GM19193 (cell line): ENCODE results near the gene BRDT.

Source experiments
- POLR2A ChIP-seq: IDR thresholded peaks from 4 replicates; pipeline ENCODE4 v1.6.1; 2011; ENCODE audit not compliant: insufficient read depth, insufficient read length; ENCODE audit errors: extremely low read depth

BRDT gene

GRCh38 chr1:92031281-92032110, 82.3 kb downstream of the BRDT start:
- no peak for TF ChIP-seq POLR2A

GRCh38 chr1:92037400-92037799, 88.2 kb downstream of the BRDT start:
- TF ChIP-seq POLR2A: no peak

- TF ChIP-seq POLR2A: no peak
Observed at GRCh38 chr1:92038695-92039346, 89.6 kb downstream of the BRDT start.

DNA sequence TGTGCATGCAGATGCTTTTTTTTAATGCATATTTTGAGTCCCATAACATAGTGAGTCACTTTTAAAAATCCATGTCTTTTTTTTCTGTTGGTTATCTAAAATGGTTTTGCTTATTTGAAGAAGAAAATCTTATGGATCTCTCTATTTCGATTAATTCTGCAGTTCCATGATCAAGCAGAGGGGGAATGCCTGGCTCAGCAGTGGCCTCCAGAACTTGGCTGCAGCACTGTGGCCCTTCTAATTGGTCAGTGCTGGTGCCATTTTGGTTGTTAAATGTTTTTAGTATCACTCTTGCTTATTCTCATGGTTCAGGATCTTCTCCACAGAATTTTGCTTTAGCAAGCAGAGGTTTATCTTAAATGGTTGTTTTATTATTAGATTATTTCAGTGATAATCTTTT, 91.8 kb downstream of the BRDT start:
- no peak for TF ChIP-seq POLR2A

GRCh38 chr1:92043621-92044020, 94.4 kb downstream of the BRDT start:
- TF ChIP-seq POLR2A: no peak

- no peak for TF ChIP-seq POLR2A
Observed at GRCh38 chr1:92045766-92046495, 96.7 kb downstream of the BRDT start.

DNA sequence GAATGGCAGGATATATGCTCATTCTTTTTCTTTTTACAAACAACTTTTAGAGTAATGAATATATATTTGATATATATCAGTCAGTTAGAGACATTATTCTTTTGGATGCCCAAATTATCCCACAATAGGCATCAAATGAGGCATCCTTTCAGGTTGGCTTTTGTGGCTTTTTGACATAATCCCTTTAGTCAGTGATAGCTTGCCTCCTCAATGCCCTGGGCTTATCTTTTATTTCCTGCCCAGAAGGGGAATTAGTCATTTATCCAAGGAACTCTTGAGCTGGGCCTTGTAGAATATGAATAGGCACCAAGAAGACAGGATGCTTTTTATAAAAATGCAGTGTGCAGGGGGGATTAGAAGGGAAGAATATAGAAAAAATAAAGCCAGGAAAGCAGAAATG, 102.7 kb downstream of the BRDT start:
- TF ChIP-seq POLR2A: no peak
